B cell (primary cell): ENCODE results near the gene TBCEL. TPM values are rescaled to one million over a fixed set of nuclear protein-coding genes. Genes with fewer than 3 reads are reported as not detected.

ENCODE experiments used
- ATAC-seq: fragments of 200-7000 bp; cut with Tn5 transposase; one replicate; pipeline ENCODE4 v1.10.0; 2021; ENCODE audit warnings: low read depth, mild to moderate bottlenecking, moderate number of reproducible peaks, moderate library complexity
- CTCF ChIA-PET: fragments of 350-600 bp; sonication (Branson Sonifier 250); formaldehyde crosslinking; loops from one replicate; lab custom pipeline; 2021; ENCODE audit warnings: antibody characterized with exemption, inconsistent platforms; lab: Charles Lee
- POLR2A ChIA-PET: fragments of 350-600 bp; sonication (Branson Sonifier 250); formaldehyde crosslinking; loops from one replicate; lab custom pipeline; 2021; ENCODE audit warnings: antibody characterized with exemption; lab: Charles Lee
- DNase-seq: peaks from one replicate; pipeline ENCODE4 v3.0.0; 2013
- H2AFZ ChIP-seq: 2 replicates; pipeline ENCODE4 v1.6.1; 2012; ENCODE audit warnings: mild to moderate bottlenecking, low read depth, low read length; ENCODE audit not compliant: insufficient read depth, poor library complexity, severe bottlenecking
- H3K27ac ChIP-seq, 2 donors: 1 replicate in 1 of 2; 2 replicates in 1 of 2; pipeline ENCODE4 v1.5.1; 2012 to 2013; ENCODE audit warnings: low read length in 2 of 2, mild to moderate bottlenecking in 2 of 2, moderate library complexity in 1 of 2
- H3K27me3 ChIP-seq, 4 experiments: fragments of 200-600 bp in 1 of 4; sonication (generic) in 1 of 4; replicated peaks in 1 of 4; 1 replicate in 2 of 4; 2 replicates in 2 of 4; pipeline versions ENCODE4 v1.6.1 to v1.7.0; 2013 to 2016; ENCODE audit warnings: low read length in 3 of 4, mild to moderate bottlenecking in 2 of 4, mixed read lengths in 1 of 4, moderate library complexity in 1 of 4; ENCODE audit not compliant: insufficient read depth in 4 of 4, control insufficient read depth in 3 of 4; ENCODE audit errors: control extremely low read depth in 1 of 4
- H3K36me3 ChIP-seq, 2 experiments: replicated peaks in 1 of 2; 1 replicate in 1 of 2; 2 replicates in 1 of 2; pipeline versions ENCODE4 v1.6.1 to v1.7.1; 2013; ENCODE audit warnings: low read length in 1 of 2; ENCODE audit not compliant: insufficient read depth in 2 of 2, control insufficient read depth in 1 of 2; ENCODE audit errors: control extremely low read depth in 1 of 2, extremely low read depth in 1 of 2
- H3K4me1 ChIP-seq, 2 donors: fragments of 200-600 bp in 1 of 2; sonication (generic) in 1 of 2; 1 replicate in 1 of 2; 2 replicates in 1 of 2; pipeline versions ENCODE4 v1.5.1 to v1.6.1; 2013 to 2017; ENCODE audit warnings: low read length in 2 of 2; ENCODE audit not compliant: control insufficient read depth in 2 of 2, insufficient read depth in 2 of 2
- H3K4me2 ChIP-seq: replicated peaks from 2 replicates; pipeline ENCODE3; 2012; ENCODE audit warnings: mild to moderate bottlenecking, low read depth, low read length; ENCODE audit not compliant: poor library complexity, severe bottlenecking
- H3K4me3 ChIP-seq, 5 experiments: fragments of 200-600 bp in 1 of 5; sonication (generic) in 1 of 5; 1 replicate in 3 of 5; 2 replicates in 2 of 5; pipeline versions ENCODE4 v1.5.1 to v1.7.0; 2011 to 2016; ENCODE audit warnings: low read length in 4 of 5, mild to moderate bottlenecking in 4 of 5, low read depth in 2 of 5, control low read depth in 1 of 5, moderate library complexity in 1 of 5; ENCODE audit not compliant: insufficient read depth in 1 of 5; ENCODE audit errors: control extremely low read depth in 1 of 5, extremely low read depth in 1 of 5
- H3K79me2 ChIP-seq: fragments of 200-600 bp; sonication (generic); one replicate; pipeline ENCODE4 v1.6.0; 2016; ENCODE audit warnings: low read length; ENCODE audit not compliant: control insufficient read depth, insufficient read depth
- H3K9ac ChIP-seq: fragments of 200-600 bp; sonication (generic); 2 replicates; pipeline ENCODE4 v1.6.1; 2017; ENCODE audit warnings: mild to moderate bottlenecking, low read length, moderate library complexity
- H3K9me3 ChIP-seq, 3 donors: one replicate each; pipeline versions ENCODE4 v1.6.1 to v1.7.1; 2013; ENCODE audit warnings: low read length in 2 of 3; ENCODE audit not compliant: control insufficient read depth in 2 of 3, insufficient read depth in 1 of 3; ENCODE audit errors: control extremely low read depth in 1 of 3
- H4K20me1 ChIP-seq: 2 replicates; pipeline ENCODE4 v1.6.0; 2012; ENCODE audit warnings: mild to moderate bottlenecking, low read length; ENCODE audit not compliant: insufficient read depth, control insufficient read depth, poor library complexity, severe bottlenecking
- H3K27ac Mint-ChIP-seq: one replicate; pipeline ENCODE4 v1.8.0; 2021; ENCODE audit warnings: mixed read lengths
- H3K27me3 Mint-ChIP-seq: one replicate; pipeline ENCODE4 v1.8.0; 2021; ENCODE audit warnings: mixed read lengths
- H3K4me1 Mint-ChIP-seq: one replicate; pipeline ENCODE4 v1.8.0; 2021; ENCODE audit warnings: mixed read lengths
- H3K4me3 Mint-ChIP-seq: one replicate; pipeline ENCODE4 v1.8.0; 2021; ENCODE audit warnings: mixed read lengths
- H3K9me3 Mint-ChIP-seq: one replicate; pipeline ENCODE4 v1.8.0; 2022; ENCODE audit warnings: mixed read lengths; ENCODE audit not compliant: insufficient read depth
- CTCF ChIP-seq: fragments of 200-600 bp; IDR thresholded peaks from one replicate; pipeline ENCODE4 v1.8.0; 2022; ENCODE audit warnings: antibody characterized with exemption, mild to moderate bottlenecking
- EZH2 ChIP-seq: IDR thresholded peaks from 2 replicates; pipeline ENCODE4 v1.6.1; 2012; ENCODE audit warnings: borderline replicate concordance, low read depth, mild to moderate bottlenecking, moderate library complexity, low read length; ENCODE audit not compliant: insufficient read depth, poor library complexity, severe bottlenecking
- WGBS: methylation state at CpG from one replicate; pipeline ENCODE4 v1.1.5; 2013; ENCODE audit warnings: missing lambda C conversion rate; ENCODE audit not compliant: insufficient coverage; 5-methylcytosine and 5-hydroxymethylcytosine counted together
- intact Hi-C: fragments of 100-400 bp; cut with micrococcal nuclease; formaldehyde crosslinking; loops from one replicate; pipeline ENCODE4 v1.10.0; 2022
- polyA plus RNA-seq: library from polyadenylated mRNA; depleted of rRNA; stranded (reverse); fragments of >200 nt; gene quantifications from 2 replicates; pipeline ENCODE4 v1.2.3, GENCODE V29; 2012
- total RNA-seq, 2 donors: library from RNA; stranded (reverse); fragments of 120-200 nt in 1 of 2; gene quantifications; 1 replicate in 1 of 2; 2 replicates in 1 of 2; pipeline versions ENCODE4 v1.2.3 to v1.2.4, GENCODE V29; 2013 to 2022

TBCEL gene
- total and polyA plus RNA-seq, 2 donors (not counting 1 experiment from before 2014, with no cell fraction given): 3.5 to 22.8 TPM

- Histone ChIP-seq H3K36me3 (no peaks in the 10 kb centered on the region), H3K27me3 (peaks cover 0 to 16% (median 3%) of the 10 kb centered on the region in 4 experiments), H3K4me3 (no peak overlapping the region), H3K9me3 (no peaks in the 10 kb centered on the region), H3K4me2 (no peak overlapping the region), H3K27ac (no peak overlapping the region), H3K79me2 (no peaks in the 10 kb centered on the region), H4K20me1 (no peaks in the 10 kb centered on the region), H3K4me1 (no peaks in the 10 kb centered on the region), H3K9ac (no peak overlapping the region), H2AFZ (no peak overlapping the region)
- TF ChIP-seq EZH2 (no peak), CTCF (no peak)
- no peak for ATAC-seq
- H3K27me3 Mint-ChIP-seq: peaks cover 31% of the 10 kb centered on the region
- intact Hi-C loops: no loop called here
- ChIA-PET CTCF (no interaction called here), POLR2A (no interaction called here)
- WGBS: no CpG with 5 or more reads among the region's 2 CpGs
- no peak overlapping the region for H3K27ac Mint-ChIP-seq
- no peaks in the 10 kb centered on the region for H3K9me3 Mint-ChIP-seq
- no peak overlapping the region for H3K4me3 Mint-ChIP-seq
- H3K4me1 Mint-ChIP-seq: no peaks in the 10 kb centered on the region
- DNase-seq: no peak
Measured at GRCh38 chr11:121109471-121109870, 85.6 kb downstream of the TBCEL start.

GRCh38 chr11:121109916-121110586 is 86.1 kb downstream of the TBCEL start:
- Histone ChIP-seq H4K20me1 (no peaks in the 10 kb centered on the region), H3K4me3 (no peak overlapping the region), H2AFZ (no peak overlapping the region), H3K4me1 (no peaks in the 10 kb centered on the region), H3K9ac (no peak overlapping the region), H3K4me2 (no peak overlapping the region), H3K79me2 (no peaks in the 10 kb centered on the region), H3K27ac (no peak overlapping the region), H3K36me3 (no peaks in the 10 kb centered on the region), H3K9me3 (no peaks in the 10 kb centered on the region), H3K27me3 (peaks cover 0 to 16% (median 3%) of the 10 kb centered on the region in 4 experiments)
- intact Hi-C loops: no loop called here
- Mint-ChIP-seq H3K4me1 (no peaks in the 10 kb centered on the region), H3K9me3 (no peaks in the 10 kb centered on the region), H3K4me3 (no peak overlapping the region), H3K27me3 (peaks cover 31% of the 10 kb centered on the region), H3K27ac (no peak overlapping the region)
- TF ChIP-seq CTCF (no peak), EZH2 (no peak)
- ChIA-PET POLR2A (no interaction called here), CTCF (interaction anchor here (0.7 kb wide), 1 partner anchor 425 kb away, joined by 3 read pairs; no protein-coding TSS in a partner anchor)
- DNase-seq (no peak), ATAC-seq (no peak)
- 87% methylated on average over 4 of the region's 7 CpGs for WGBS
